Measurements from ENCODE around the gene PXYLP1.

DNA sequence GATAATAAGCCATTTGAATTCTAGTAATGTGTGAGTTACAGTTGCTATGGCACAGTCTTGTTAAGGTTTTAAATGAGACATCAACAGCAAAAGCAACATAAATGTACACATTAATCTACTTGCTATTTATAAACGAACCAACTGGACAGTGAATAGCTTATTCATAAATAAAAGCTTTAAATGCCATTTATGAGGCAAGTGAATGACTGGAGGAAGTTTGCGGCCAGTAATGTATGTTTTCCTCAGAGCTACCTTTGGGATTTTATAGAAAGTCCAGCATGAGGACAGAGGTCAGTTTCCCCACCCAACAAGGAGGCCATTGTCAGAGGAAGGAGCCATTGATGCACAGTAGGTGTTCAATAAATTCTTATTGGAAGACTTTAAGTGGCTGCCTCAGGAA is 48.0 kb upstream of the PXYLP1 start:
- TF ChIP-seq POLR2A (IDR thresholded peaks at IDR 0.05) = no peak
- TF ChIP-seq, protein P1, sequence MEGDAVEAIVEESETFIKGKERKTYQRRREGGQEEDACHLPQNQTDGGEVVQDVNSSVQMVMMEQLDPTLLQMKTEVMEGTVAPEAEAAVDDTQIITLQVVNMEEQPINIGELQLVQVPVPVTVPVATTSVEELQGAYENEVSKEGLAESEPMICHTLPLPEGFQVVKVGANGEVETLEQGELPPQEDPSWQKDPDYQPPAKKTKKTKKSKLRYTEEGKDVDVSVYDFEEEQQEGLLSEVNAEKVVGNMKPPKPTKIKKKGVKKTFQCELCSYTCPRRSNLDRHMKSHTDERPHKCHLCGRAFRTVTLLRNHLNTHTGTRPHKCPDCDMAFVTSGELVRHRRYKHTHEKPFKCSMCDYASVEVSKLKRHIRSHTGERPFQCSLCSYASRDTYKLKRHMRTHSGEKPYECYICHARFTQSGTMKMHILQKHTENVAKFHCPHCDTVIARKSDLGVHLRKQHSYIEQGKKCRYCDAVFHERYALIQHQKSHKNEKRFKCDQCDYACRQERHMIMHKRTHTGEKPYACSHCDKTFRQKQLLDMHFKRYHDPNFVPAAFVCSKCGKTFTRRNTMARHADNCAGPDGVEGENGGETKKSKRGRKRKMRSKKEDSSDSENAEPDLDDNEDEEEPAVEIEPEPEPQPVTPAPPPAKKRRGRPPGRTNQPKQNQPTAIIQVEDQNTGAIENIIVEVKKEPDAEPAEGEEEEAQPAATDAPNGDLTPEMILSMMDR (IDR thresholded peaks at IDR 0.05 in 4 of 5, conservative IDR thresholded peaks at IDR 0.05 in 1 of 5) = no peak
